Kidney capillary endothelial cell (primary cell): Measurements from ENCODE around the gene DENND4C.
"Not testable (repeated sequence)": the region's sequence is repeated elsewhere in the genome, so short reads cannot be mapped to it uniquely, and the experiment has no call there.

ENCODE experiments used
- DNase-seq: peaks from one replicate; pipeline ENCODE4 v3.0.0-alpha.2; 2018; ENCODE audit warnings: low spot score

Gene DENND4C

DNA sequence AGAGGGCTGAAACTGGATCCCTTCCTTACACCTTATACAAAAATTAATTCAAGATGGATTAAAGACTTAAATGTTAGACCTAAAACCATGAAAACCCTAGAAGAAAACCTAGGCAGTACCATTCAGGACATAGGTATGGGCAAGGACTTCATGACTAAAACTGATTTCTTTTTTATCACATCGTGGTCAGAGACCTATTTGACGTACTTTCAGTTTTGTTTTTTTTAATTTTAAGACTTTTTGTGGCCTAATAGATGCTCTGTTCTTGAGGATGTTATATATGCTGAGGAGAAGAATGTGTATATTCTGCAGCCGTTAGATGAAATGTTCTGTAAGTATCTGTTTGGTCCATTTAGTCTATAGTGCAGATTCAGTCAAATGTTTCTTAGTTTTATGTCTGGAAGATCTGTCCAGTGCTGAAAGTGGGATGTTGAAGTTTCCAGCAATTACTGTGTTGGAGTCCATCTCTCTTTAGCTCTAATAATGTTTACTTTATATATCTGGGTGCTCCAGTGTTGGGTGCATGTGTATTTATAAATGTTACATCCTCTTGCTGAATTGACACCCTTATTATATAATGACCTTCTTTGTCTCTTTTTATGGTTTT, 36.4 kb downstream of the DENND4C start:
- DNase-seq, result not testable (repeated sequence)

DNA sequence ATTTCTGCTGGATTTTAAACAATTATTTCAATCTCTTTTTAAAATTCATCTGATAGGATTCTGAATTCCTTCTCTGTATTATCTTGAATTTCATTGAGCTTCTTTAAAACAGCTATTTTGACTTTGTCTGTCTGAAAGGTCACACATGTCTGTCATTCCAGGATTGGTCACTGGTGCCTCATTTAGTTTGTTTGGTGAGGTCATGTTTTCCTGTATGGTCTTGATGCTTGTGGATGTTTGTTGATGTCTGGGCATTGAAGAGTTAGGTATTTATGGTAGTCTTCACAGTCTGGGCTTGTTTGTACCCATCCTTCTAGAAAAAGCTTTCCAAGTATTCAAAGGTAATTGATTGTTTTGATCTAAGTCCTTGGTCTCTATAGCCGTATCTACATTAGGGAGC, 39.1 kb downstream of the DENND4C start:
- DNase-seq, result peak; percentile 13

DNA sequence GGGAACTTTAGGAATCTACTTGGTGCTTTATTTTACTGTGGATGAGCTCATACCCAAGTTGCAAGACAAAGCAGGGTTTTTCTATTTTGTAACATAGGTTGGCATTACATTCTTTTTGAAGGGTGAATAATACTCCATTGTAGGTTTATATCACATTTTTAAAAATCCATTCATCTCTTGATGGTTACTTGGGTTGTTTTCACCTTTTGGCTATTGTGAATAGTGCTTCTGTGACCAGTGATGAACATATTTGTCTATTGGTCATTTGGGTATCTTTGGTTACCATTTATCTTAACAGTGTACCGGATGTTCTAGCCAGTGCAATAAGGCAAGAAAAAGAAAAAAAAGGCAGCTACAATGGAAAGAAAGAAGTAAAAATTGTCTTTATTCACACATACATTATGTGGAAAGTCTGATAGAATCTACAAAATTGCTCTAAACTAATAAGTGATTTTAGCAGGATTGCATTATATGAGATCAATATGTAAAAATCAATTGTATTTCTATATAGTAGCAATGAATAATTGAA, 40.0 kb downstream of the DENND4C start:
- no peak for DNase-seq

DNA sequence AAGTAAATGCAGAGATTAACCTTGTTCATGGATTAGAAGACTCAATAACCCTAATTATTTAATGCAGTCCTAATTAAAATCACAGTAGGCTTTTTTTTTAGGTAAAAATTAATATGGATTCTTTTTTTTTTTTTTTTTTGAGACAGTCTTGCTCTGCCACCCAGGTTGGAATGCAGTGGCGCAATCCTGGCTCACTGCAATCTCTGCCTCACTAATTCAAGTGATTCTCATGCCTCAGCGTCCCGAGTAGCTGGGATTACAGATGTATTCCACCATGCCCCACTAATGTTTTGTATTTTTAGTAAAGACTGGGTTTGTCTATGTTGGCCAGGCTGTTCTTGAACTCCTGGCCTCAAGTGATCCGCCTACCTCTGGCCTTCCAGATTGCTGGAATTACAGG, 40.6 kb downstream of the DENND4C start:
- DNase-seq, result no peak

DNA sequence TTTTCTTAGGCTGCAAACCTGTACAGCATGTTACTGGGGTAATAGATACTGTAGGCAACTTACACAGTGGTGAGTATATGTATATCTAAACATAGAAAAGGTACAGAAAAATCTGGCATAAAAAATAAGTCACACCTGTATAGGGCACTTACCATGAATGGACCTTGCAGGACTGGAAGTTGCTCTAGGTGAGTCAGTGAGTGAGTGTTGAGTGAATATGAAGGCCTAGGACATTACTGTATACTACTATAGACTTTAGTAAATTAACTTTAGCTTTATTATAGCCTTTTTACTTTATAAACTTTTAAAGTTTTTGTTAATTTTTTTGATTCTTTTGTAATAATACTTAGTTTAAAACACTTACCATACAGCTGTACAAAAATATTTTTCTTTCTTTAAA, 51.3 kb downstream of the DENND4C start:
- DNase-seq, result no peak

DNA sequence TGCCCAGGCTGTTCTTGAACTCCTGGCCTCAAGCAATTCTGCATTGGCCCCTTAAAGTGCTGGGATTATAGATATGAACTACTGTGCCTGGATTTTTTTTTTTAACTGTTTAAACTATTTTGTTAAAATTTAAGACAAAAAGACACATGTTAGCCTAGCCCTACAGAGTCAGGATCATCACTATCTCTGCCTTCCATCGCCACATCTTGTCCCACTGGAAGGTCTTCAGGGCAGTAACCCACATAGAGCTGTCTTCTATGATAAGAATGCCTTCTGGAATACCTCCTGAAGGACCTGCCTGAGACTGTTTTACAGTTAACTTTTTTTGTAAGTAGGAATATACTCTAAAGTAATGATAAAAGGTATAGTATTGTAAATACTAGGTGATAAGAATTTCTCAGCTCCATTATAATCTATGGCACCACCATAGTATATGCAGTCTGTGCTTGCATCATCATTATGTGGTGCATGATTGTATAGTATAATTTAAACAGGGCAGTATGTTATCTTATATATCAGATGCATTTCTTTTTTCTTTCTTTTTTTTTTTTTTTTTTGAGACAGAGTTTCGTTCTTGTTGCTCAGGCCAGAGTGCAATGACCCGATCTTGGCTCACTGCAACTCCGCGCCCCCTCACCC, 52.7 kb downstream of the DENND4C start:
- no peak for DNase-seq

DNA sequence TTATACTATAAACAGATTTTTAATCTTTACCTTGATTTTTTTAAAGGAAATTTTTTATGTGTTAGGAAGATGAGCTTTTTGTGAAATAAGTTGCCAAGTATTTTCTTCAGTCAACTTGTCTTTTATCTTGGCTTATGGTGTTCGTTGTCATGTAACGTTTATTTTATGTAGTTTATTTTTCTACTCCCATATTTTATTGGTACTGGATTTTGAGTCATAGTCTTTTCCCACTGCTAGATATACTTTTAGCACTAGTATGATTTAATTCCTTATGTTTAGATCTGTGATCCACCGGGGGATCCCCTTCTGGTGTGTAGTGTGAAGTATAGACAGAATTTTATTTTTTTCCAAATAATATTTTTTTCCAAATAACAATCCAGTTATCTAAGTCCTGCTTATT, 54.2 kb downstream of the DENND4C start:
- DNase-seq, result no peak

DNA sequence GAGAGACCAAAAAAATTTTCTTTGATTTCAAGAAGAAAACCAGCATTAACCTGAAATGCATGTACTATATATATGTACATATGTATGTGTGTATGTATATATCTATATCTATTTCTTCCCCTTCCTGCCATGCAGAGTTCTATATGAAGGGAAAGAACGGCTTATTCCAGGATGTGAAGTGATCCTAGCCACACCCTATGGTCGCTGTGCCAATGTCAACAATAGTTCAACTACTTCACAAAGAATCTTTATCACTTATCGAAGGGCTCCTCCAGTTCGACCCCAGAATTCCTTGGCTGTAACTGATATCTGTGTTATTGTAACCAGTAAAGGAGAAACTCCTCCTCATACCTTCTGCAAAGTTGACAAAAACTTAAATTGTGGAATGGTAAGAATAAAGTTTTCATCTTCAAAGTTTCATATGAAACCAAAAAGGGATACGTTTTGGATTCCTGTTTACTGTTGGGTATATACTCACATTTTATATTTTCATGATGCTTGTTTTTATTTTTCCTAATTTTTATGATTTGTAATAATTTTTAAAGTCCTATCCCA, 56.2 kb downstream of the DENND4C start:
- DNase-seq, result no peak

DNA sequence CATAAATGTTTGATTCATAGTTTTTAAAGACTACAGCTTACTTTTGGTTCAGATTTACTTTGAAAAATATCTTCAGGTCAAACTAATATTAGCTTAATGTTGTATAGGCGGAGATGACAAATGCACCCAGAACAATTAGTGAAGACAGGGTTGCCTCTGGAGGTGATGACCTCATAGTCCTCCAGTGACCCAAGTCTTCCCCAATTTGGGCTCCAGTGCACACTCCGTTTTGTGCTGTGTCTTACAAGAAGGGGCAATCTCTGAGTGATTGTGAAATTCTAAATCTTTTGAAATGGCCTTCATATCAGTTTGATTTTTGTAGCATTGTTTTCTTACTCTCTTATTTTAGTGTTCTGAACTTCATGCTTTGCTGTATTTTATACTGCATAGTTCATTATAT, 57.6 kb downstream of the DENND4C start:
- no peak for DNase-seq

DNA sequence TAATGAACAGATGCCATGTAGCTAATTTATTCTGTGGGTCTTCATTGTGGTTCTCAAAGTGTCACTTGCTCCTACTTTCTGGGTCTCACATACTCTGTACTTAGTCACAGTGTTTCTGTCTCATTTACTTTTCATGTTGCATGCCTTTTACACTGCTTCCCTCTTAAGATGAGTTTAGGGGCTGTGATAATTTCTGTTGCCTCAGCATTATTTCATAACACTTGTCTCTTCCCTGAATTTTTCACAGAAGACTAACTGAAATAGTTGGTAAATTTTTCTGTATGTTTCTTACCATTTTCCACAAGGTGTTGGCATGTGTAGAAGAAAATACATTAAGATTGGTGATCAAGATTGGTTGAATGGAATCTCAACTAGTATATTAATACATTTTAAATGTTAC, 59.6 kb downstream of the DENND4C start:
- no peak for DNase-seq

DNA sequence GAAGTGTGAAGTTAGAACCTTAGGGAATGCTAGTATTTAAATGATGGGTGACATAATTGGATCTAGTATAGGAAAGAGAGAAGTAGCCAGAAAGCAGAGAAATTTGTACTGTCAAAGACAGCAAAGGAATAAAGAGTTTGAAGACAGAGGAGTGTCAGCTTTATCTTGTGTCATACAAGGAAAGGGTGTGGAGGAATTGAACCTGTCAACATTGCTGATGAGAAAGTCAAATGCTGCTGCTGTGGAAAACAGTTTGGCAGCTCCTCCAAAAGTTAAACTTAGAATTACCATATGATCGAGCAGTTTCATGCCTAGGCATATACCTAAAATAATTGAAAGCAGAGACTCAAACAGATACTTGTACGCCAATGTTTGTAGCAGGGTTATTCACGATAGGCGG, 63.7 kb downstream of the DENND4C start:
- no peak for DNase-seq

DNA sequence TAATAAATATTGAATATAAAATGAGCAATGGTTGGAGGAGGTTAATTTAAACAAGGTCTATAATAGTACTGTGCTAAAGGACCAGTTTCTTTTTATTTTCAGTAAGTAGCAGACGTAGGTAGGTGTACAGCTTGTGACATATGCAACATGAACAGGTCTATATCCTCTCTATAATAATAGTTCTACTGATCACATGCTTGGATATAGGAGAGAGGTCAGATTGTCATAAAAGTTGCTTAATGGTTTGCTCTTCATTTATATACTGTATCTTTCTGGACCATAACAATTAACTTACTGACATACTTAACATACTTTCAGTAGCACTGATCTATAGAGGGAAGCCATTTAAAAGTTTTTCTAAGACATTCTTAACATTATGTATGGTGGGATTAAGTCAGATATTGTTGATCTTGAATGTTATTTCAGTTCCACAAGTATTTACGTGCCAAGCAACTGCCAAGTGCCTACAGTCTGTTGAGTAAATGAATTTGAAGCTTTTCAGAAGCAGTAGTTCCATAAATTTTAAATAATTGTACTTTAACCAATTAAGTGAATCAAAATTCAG, 68.0 kb downstream of the DENND4C start:
- DNase-seq, result no peak

DNA sequence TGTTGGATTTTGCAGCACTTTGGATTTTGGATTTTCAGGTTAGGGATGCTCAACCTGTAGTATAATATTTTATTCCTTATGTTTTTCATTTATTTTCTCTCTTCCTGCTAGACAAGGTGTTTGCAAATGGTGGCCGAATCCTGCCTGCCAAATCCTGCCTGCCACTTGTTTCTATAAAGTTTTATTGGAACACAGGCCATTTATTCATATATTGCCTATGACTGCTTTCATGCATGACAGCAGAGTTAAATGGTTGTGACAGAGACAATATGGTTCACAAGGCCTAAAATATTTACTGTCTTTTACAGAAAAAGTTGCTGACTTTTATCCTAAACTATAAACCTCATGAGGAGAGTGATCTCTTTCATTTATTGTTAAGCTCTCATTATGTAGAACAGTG, 72.7 kb downstream of the DENND4C start:
- no peak for DNase-seq

DNA sequence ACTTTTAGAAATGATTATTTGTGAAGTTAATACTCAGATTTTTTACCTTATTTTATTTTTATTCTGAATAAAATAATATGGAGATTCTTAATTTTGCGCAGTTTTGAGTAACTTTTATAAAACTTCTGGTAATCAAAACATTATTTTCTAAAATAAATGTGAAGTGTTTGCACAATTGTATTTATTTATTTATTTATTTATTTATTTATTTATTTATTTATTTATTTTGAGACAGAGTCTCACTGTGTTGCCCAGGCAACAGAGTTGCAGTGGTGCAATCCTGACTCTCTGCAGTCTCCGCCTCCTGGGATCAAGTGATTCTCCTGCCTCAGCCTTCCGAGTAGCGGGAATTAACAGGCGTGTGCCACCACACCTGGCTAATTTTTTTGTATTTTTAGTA, 76.1 kb downstream of the DENND4C start:
- no peak for DNase-seq

DNA sequence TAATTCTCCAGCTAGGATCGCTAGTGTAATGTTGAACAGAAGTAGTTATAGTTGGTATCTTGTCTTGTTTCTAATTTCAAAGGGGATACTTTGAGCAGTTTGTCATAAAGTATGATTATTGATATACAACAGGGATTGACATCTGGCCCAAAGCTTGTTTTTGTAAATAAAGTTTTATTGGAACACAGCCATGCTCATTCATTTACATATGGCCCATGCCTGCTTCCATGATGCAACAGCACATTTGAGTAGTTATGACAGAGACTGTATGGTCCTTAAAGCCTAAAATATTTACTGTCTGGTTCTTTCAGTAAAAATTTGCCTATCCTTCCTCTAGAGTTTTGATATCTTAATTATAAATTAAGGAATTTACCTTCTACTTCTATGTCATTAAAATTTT, 79.8 kb downstream of the DENND4C start:
- DNase-seq, result no peak

DNA sequence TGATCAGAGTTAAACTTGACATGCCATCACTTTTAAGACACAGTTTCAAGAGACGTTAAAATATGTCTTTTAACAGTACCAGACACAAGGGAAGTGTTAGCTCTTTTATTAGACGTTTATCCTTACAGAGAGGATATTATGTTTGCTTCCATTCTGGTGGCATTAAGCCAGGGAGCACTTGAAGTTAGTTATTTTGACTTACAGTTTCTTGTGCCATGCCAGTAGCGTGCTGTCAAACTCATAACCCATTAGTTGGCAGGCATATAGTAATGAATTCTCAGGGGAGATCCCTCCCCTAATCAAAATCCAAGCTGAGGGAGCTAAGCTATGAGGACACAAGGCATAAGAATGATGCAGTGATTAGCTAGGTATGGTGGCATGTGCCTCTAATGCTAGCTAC, 83.1 kb downstream of the DENND4C start:
- DNase-seq, result no peak

DNA sequence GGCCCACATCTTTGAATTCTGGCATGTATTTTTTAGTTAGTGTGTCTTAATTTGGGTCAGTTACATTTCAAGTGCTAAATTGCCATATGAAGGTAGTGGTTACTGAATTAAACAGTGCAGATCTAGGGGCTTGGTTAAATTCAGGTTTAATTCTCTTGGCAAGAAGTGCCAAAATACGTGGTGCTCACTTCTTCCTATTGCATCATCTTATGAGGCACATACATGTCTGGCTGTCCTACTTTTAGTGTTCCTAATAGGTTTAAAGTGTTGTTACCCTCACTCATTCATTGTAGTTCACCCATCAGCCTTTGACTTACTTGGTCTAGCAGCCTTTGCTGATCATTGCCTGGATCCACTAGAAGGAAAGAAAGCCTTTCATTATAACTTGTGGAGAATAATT, 90.0 kb downstream of the DENND4C start:
- no peak for DNase-seq

DNA sequence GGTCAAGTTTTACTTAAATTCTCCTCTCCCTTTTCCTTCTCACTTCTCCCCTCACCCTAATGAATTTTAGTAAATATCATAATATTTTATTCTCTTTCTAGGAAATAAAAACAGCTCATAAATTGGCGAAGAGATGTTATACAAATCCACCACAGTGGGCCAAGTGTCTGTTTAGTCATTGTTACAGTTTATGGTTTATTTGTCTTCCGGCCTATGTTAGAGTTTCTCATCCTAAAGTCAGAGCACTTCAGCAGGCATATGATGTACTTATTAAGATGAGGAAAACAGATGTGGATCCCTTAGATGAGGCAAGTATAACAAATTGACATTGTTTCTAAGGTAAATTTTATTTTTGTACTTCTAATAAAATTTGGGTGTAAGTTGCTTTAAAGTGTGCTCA, 101.4 kb downstream of the DENND4C start:
- DNase-seq, result no peak

DNA sequence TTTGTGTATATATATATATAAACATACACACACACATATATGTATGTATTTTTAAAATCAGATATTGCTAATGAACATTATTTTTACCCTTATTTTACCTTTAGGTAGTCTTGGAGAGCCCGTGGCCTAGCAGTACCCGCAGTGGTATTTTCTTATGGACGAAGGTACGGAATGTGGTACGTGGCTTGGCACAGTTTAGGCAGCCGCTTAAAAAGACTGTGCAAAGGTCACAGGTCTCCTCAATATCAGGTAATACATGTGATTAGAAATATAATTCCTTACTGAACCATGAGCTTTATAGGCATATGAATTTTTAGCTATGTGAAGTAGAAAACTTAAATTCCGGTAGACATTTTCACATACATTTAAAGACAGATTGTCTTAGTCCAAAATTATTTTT, 105.7 kb downstream of the DENND4C start:
- DNase-seq, result no peak

DNA sequence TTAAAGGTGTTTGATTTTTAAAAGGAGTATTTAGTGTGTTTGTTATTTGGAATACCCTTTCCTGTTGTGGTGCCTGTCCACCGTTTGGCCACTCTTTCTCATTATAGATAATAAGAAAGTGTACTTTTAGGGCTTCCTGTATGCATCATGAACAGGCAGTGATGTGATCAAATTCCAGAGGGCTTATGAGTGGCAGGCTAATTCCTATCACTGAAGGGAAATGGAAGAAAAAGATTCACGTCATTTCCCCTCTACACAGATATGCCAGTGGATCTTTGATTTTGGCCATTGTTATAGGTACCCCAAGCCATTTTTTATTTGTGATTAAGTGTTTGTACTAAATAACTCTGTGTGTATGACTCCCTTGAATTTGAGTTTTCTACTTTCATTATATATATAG, 112.5 kb downstream of the DENND4C start:
- DNase-seq, result peak; percentile 77

DNA sequence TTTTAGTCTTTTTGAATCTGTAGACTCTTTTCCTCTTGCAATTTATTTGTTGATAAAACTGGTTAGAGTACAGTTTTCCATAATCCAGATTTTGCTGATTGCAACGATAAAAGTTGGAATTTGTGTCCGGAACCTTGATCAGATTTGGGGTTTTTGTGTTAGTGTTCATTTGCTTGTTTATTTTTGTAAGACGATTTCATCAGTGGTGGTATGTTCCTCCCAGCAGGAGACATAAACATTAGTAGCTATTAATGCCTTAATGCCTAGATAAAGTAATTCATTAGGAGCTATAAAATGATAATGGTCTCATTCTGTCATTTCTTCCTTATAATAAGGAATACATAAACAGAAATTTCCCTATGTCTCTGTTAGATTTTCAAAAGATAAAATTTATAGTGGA, 128.2 kb downstream of the DENND4C start:
- DNase-seq, result no peak

DNA sequence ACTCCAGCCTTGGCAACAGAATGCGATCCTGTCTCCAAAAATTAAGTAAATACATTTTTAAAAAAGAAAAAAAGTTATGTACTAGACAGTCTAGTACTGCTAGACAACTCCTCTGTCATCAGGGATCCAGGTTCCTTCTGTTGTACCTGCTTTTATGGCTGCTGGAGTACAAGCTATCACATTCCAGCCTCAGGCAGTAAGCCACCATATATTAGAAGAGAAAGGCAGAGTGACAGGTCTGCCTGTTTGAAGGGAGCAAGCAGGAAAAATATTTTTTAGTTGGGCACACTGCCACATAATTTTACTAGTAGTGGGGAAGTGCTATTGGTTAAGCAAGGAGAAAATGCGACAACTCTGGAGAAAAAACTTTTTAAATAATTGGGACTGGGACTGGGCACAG, 138.6 kb downstream of the DENND4C start:
- DNase-seq, result no peak

DNA sequence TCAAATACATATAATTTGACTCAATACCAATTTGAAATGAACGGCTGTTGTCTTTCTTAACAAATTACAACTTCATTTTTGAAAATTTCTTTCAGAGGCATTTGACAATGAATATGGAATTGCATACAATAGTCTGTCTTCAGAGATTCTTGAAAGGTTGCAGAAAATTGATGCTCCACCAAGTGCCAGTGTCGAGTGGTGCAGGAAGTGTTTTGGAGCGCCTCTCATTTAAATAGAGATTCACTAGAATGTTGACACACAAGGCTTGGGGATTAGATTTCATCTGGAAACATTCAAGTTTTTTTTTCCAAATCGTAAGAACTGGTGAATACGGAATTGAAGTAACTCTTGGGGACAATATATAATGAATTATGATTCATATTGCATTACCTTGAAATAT, 141.4 kb downstream of the DENND4C start:
- no peak for DNase-seq

DNA sequence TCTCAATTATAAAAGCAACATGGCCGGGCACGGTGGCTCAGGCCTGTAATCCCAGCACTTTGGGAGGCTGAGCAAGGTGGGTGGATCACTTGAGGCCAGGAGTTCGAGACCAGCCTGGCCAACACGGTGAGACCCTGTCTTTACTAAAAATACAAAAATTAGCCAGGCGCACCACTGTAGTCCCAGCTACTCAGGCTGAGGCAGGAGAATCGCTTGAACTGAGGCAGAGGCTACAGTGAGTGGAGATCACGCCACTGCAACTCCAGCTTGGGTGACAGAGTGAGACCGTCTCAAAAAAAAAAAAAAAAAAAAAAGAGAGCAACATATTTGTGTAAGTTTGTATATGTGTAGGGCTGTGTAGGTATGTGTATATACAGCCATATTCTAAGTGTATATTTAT, 142.1 kb downstream of the DENND4C start:
- DNase-seq, result no peak
